Umbilical cord (tissue), 2 donors: ENCODE results near the gene CTNNA2. TPM values are rescaled to one million over a fixed set of nuclear protein-coding genes. Genes with fewer than 3 reads are reported as not detected.
A peak's percentile ranks its signal among the peaks of the same experiment; 100 is the strongest.

ENCODE experiments used
- DNase-seq: peaks from one replicate; pipeline ENCODE4 v3.0.0-alpha.2; 2015; ENCODE audit warnings: low spot score
- total RNA-seq: library from RNA; depleted of rRNA; stranded (reverse); fragments of >200 nt; gene quantifications from one replicate; pipeline ENCODE4 v1.2.3, GENCODE V29; 2014; ENCODE audit warnings: low replicate concordance; ENCODE audit not compliant: insufficient read depth

Gene CTNNA2
- total RNA-seq, 1 donor from 2014 or later, result 0.96 TPM

- no peak for DNase-seq
These were observed 338.1 kb downstream of the CTNNA2 start for GRCh38 chr2:79850912-79851311.

- no peak for DNase-seq
These were observed 342.6 kb downstream of the CTNNA2 start for GRCh38 chr2:79855264-79856006.

DNA sequence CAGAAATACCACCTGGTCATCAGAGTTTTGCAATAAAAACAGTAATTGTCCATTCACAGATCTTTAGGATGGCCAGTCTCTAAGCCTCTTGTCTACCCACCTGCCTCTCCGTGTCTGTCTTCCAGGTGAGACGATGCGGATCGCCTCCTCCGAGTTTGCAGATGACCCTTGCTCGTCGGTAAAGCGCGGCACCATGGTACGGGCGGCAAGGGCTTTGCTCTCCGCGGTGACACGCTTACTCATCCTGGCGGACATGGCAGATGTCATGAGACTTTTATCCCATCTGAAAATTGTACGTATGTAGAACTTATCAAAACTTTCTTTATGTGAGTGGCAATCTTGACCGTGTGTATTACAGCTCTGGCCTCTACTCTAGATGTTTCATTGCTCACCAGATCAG lies 345.0 kb downstream of the CTNNA2 start:
- DNase-seq, result no peak

- DNase-seq, result peak; percentile 38
These were observed 347.6 kb downstream of the CTNNA2 start for GRCh38 chr2:79860228-79861058.

DNA sequence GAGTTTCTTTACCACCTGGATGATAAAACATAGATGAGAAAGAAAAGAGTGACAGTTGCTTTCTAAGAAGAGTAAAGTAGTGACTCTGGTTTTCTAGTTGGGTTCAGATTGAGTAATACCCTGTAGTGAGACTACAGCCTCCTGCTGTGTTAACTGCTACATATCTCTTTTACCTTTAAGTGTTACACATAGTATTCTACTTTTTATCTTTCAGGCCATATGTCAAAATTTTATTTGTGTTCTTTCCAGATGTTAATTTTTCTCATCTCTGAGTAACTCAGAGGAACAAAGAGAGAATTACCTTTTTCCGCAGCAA lies 348.2 kb downstream of the CTNNA2 start:
- no peak for DNase-seq

GRCh38 chr2:79862756-79863155 lies 349.9 kb downstream of the CTNNA2 start:
- DNase-seq, result no peak

GRCh38 chr2:79872656-79873055 lies 359.8 kb downstream of the CTNNA2 start:
- DNase-seq, result no peak

- DNase-seq, result no peak
These were observed 361.2 kb downstream of the CTNNA2 start for GRCh38 chr2:79874015-79874414.

- DNase-seq, result peak; percentile 6
These were observed 363.6 kb downstream of the CTNNA2 start for GRCh38 chr2:79876430-79876829.

GRCh38 chr2:79882548-79882947 lies 369.7 kb downstream of the CTNNA2 start:
- DNase-seq, result no peak

DNA sequence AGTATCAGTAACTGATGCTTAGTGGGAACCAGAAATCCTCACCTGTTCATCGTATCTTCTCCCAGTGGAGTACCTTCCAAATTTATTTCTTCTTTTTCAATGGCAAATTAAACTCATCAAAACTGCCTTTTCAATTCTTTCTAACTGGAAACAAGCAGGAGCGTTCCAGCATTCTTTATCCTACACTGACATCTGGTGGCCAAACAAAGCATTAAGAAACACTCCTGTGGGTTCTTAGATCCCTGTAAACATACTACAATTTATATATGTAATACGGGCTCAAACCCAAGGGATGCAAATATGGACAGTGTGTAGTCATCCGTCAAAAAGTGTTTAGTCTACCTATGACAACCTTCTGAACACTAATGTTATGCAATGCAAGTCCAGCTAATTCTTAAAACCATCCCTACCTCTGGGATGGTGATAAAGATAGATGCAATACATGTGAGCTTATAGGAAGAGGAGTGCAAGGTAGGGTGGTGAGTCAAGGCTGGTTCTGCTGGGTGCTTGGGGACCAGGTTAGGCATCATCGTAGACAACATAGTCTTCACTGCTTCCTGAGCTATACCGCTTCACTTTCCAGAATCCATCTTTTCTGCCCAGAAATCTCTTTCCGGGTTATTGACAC lies 375.0 kb downstream of the CTNNA2 start:
- DNase-seq, result peak; percentile 71

DNA sequence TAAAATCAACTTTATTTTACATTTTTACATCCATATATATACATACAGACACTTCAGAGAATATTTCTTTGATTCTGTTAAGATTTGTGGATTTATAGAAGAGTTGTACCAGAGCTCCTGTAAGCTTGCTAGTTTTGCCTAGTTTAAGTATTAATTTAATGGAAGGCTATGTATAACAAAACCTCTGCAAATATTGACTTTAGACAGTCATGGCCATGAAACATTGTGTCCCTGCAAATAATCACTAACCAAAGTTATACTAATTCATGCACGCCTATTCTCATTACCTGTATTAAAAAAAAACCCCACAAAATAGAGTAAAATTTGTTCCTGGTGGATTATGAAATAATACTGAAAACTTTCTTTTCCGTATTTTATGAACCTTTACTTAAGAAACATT lies 379.3 kb downstream of the CTNNA2 start:
- no peak for DNase-seq

- DNase-seq, result no peak
These were observed 386.3 kb downstream of the CTNNA2 start for GRCh38 chr2:79899196-79899595.

DNA sequence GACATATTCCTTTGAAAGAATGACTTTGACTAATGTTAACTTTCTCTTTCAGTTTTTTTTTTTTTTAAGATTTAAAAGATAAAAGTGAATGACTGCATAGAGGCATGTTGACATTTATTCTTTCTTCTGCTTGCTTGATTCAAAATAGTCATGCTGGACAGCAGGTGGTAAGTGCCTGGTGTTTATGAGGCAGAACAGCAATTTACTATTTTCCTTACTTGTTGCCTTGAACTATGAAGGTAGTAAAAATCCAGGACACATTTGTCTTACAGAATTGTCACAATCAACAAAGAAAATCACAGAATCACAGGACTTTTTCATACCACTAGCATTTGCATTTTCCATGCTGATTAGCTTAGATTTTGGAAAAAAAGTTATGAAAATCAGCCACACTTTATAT lies 388.3 kb downstream of the CTNNA2 start:
- DNase-seq, result no peak

DNA sequence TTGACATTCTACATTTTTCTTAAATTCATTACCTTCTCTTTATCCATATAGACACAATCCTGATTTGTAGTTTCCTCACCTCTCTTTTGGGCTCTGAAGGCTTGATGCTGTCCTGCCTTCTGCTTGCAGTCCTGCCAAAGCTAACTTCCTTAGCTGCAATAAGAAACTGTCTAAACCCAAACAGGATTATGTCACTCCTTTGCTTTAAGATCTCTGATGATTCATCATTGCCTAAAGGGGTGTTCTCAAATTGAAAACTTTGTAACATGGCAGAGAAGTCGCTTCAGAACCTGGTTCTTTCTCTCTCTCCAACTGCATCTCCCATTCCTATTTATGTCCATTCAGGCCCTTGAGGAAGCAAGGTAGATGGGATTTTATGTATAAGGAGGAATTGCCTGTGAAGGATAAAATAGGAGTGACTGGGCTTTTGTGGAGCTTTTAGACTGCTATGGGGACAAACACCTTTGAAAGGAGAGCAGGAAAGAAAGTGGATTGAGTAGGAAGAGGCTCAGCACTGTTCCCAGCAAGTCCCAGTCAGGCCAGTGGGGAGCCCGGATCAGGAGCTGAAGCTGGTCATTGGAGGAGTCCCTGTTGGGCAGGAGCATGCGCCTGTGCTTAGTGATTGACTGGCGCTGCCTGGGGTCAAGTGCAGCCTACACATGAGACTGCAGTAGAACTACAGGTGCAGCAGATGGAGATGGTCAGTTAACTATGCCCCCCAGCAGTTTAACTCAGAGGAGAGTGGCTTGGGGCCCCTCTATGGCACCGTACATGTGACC lies 390.6 kb downstream of the CTNNA2 start:
- peak; percentile 50 for DNase-seq

DNA sequence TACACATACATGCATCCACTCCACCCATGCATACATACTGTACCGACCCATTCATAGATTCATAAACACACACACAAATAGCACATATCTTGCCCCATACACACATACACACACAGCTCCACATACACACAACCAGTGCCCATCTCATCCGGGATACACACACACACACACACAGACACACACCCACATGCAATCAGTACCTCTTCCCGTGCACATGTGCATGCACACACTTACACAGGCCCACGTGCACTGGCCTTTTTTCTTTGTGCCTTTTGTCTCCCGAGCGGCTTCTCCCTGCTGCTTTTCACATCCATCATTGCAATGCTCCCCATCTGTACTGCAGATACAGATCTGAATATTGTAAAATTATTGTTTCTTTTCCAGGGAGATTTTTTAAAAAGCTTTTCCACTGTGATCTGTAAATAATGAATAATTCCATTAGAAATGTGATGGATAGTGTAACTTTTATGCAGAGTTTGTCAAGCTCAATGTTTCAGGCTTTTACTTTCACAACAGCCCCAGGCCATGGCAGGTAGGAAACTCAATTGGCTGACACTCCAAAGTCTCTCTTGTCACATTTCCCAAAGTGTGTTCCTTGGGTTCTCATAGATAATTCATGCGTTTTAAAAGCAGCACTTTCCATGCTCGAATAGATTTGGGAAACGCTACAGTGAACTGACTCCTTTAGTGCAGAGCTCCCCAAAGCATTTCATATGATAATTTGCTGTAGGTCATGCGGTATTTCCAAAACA lies 393.5 kb downstream of the CTNNA2 start:
- no peak for DNase-seq

DNA sequence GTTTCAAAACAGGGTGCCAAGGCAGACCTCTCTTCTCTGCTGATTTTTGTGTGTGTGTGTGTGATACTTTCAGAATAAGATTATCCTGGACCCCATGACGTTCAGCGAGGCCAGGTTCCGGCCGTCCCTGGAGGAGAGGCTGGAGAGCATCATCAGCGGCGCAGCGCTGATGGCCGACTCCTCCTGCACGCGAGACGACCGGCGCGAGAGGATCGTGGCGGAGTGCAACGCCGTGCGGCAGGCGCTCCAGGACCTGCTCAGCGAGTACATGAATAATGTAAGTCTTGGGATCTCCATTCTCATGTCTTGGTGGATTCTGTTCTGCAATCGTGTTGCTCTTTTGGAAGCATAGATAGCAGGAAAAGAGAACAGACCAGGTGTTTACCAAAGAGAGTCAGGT lies 396.7 kb downstream of the CTNNA2 start:
- no peak for DNase-seq

- no peak for DNase-seq
These were observed 397.8 kb downstream of the CTNNA2 start for GRCh38 chr2:79910643-79911042.

DNA sequence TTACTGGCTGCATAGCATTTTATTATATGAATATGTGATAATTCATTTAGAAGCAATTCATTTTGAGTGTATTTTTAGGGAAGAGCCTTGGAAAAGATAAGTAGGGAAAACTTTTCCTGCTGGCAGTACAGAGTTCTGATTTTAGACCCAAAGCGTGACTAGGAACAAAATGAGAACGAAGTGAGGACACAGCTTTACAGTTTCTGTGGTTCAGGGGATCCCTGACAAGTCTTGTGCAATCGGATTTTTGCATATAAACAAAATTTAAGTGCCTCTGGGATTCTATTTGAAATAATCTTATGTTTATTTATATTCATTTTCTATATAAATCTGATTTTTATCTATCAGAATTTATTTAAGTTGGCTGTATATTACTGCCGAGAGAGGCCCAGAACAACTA lies 402.6 kb downstream of the CTNNA2 start:
- DNase-seq, result no peak

DNA sequence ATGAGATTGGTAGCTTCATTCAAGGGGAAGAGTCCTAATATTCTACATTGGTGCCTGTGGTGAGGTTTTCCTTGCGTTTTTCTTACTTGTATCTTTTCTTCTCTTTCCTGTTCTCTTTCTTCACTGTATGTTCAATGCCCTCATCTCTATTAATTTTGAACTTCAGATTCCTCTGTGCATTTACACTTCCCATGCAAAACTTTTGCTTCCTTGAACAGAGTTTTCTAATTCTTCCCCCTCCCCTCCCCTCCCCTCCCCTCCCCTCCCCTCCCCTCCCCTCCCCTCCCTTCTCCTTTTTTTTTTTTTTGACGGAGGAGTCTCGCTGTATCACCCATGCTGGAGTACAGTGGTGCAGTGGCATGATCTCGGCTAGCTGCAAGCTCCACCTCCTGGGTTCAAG lies 403.4 kb downstream of the CTNNA2 start:
- DNase-seq, result no peak

DNA sequence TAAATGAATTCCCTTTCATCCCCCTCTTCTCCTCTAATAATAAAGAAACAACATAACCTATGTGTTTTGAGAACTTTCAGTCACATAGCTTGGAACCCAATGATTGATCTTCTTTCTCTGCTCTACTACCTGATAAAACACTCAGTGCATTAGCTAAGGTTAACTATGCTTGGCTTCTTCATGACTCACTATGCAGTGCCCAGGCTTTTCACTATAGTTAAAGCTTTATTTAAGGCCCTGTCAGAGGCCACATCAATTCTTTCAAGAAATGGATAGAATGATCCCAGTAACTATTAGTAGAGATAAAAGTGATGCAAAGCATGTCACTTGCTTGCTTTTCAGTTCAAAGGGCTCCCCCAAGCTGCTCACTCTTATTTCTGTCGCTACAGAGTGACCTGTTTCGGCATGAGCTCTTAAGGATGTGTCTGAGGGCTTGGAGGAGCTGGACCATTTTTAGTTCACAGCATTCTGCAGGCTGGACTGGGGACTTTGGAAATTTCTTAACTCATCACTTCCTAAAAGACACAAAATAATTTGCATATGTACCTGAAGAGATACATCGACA lies 407.7 kb downstream of the CTNNA2 start:
- DNase-seq, result no peak
